OCI-LY3 (cell line): ENCODE measurements around the gene EIPR1.

Experiments
- CTCF ChIP-seq: fragments of 200-600, 300-600 bp; sonication (generic); IDR thresholded peaks from 2 replicates; pipeline ENCODE4 v1.5.1; 2014; ENCODE audit warnings: antibody characterized with exemption, low read length, low read depth
- EZH2phosphoT487 ChIP-seq: fragments of 200-600 bp; shearing (Covaris generic); IDR thresholded peaks from 2 replicates; pipeline ENCODE4 v1.6.1; 2018; ENCODE audit warnings: antibody characterized with exemption, mixed run types, low read depth

GRCh38 chr2:3312576-3313345 lies 64.9 kb downstream of the EIPR1 start:
- no peak for TF ChIP-seq CTCF
- no peak for TF ChIP-seq EZH2phosphoT487
